A673 (cell line): ENCODE results near the gene IGLL5. TPM values are rescaled to one million over a fixed set of nuclear protein-coding genes. Genes with fewer than 3 reads are reported as not detected.
"Not testable (repeated sequence)": the region's sequence is repeated elsewhere in the genome, so short reads cannot be mapped to it uniquely, and the experiment has no call there.

Experiments used
- BruUV-seq: library from RNA; stranded (reverse); fragments of 400-500 nt; replicated peaks from 2 replicates; lab custom pipeline; 2021; lab: Mats Ljungman, UMichigan
- CTCF ChIA-PET: fragments of 300-600 bp; sonication (Branson Sonifier 250); formaldehyde crosslinking; loops from one replicate; lab custom pipeline; 2022; ENCODE audit warnings: antibody characterized with exemption; lab: Charles Lee
- POLR2A ChIA-PET: fragments of 300-600 bp; sonication (Branson Sonifier 250); formaldehyde crosslinking; loops from one replicate; lab custom pipeline; 2022; ENCODE audit warnings: antibody characterized with exemption; ENCODE audit not compliant: low non-redundant PET; lab: Charles Lee
- DNase-seq: peaks from one replicate; pipeline ENCODE4 v3.0.0-alpha.2; 2015; ENCODE audit warnings: low spot score
- H3K27ac ChIP-seq: fragments of 200-600 bp; sonication (generic); 2 replicates; pipeline ENCODE4 v1.5.1; 2016; ENCODE audit warnings: mixed run types, low read depth, mild to moderate bottlenecking, mixed read lengths, antibody characterized with exemption, low read length; ENCODE audit not compliant: poor library complexity, severe bottlenecking
- H3K27me3 ChIP-seq: fragments of 200-600 bp; sonication (generic); replicated peaks from 2 replicates; pipeline ENCODE4 v1.6.1; 2017; ENCODE audit warnings: mixed run types, low read depth, mild to moderate bottlenecking, mixed read lengths, antibody characterized with exemption, low read length; ENCODE audit not compliant: insufficient read depth, poor library complexity
- H3K36me3 ChIP-seq: fragments of 200-600 bp; sonication (generic); 2 replicates; pipeline ENCODE4 v1.6.1; 2016; ENCODE audit warnings: mixed run types, mild to moderate bottlenecking, mixed read lengths, antibody characterized with exemption, low read length; ENCODE audit not compliant: insufficient read depth, poor library complexity, severe bottlenecking
- H3K4me1 ChIP-seq: fragments of 200-600 bp; sonication (generic); 2 replicates; pipeline ENCODE4 v1.6.1; 2017; ENCODE audit warnings: mixed run types, mild to moderate bottlenecking, mixed read lengths, antibody characterized with exemption, low read length; ENCODE audit not compliant: insufficient read depth, poor library complexity, severe bottlenecking
- H3K4me3 ChIP-seq: fragments of 200-600 bp; sonication (generic); 2 replicates; pipeline ENCODE4 v1.5.1; 2016; ENCODE audit warnings: low read depth, mixed run types, mild to moderate bottlenecking, mixed read lengths, low read length; ENCODE audit not compliant: poor library complexity, severe bottlenecking
- H3K9me3 ChIP-seq: fragments of 200-600 bp; sonication (generic); 2 replicates; pipeline ENCODE4 v1.6.1; 2016; ENCODE audit warnings: mixed run types, low read depth, mild to moderate bottlenecking, mixed read lengths, antibody characterized with exemption, low read length; ENCODE audit not compliant: poor library complexity, severe bottlenecking
- EZH2 ChIP-seq: fragments of 200-600 bp; sonication (generic); IDR thresholded peaks from 2 replicates; pipeline ENCODE4 v1.6.1; 2017; ENCODE audit warnings: borderline replicate concordance, low read depth, mild to moderate bottlenecking, mixed read lengths, antibody characterized with exemption, low read length; ENCODE audit not compliant: poor library complexity, severe bottlenecking
- intact Hi-C: fragments of 100-400 bp; cut with micrococcal nuclease; formaldehyde crosslinking; loops from one replicate; pipeline ENCODE4 v1.10.0; 2022; ENCODE audit not compliant: unreplicated experiment
- total RNA-seq: library from RNA; stranded (reverse); gene quantifications from 2 replicates; pipeline ENCODE4 v1.2.3, GENCODE V29; 2021
- TF ChIP-seq, protein P1 (sequence below): fragments of 300-800, 200-600 bp; sonication (generic); conservative IDR thresholded peaks from 2 replicates; pipeline ENCODE4 v1.5.1; 2017; ENCODE audit warnings: low read depth, mild to moderate bottlenecking, antibody characterized with exemption, low read length, moderate library complexity, mixed read lengths

The IGLL5 gene
- total RNA-seq, 1 experiment from 2014 or later: not detected

- Histone ChIP-seq H3K36me3 (no peaks in the 10 kb centered on the region), H3K27me3 (peaks cover 22% of the 10 kb centered on the region), H3K27ac (no peak overlapping the region), H3K4me1 (no peaks in the 10 kb centered on the region), H3K4me3 (no peak overlapping the region), H3K9me3 (no peaks in the 10 kb centered on the region)
- intact Hi-C loops: no loop called here
- BruUV-seq: no TSS peak
- DNase-seq: no peak
- ChIA-PET CTCF (no interaction called here), POLR2A (no interaction called here)
- TF ChIP-seq EZH2: no peak
- TF ChIP-seq, protein P1, sequence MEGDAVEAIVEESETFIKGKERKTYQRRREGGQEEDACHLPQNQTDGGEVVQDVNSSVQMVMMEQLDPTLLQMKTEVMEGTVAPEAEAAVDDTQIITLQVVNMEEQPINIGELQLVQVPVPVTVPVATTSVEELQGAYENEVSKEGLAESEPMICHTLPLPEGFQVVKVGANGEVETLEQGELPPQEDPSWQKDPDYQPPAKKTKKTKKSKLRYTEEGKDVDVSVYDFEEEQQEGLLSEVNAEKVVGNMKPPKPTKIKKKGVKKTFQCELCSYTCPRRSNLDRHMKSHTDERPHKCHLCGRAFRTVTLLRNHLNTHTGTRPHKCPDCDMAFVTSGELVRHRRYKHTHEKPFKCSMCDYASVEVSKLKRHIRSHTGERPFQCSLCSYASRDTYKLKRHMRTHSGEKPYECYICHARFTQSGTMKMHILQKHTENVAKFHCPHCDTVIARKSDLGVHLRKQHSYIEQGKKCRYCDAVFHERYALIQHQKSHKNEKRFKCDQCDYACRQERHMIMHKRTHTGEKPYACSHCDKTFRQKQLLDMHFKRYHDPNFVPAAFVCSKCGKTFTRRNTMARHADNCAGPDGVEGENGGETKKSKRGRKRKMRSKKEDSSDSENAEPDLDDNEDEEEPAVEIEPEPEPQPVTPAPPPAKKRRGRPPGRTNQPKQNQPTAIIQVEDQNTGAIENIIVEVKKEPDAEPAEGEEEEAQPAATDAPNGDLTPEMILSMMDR: no peak
Measured at GRCh38 chr22:22897091-22897490, 9.5 kb downstream of the IGLL5 start.

- Histone ChIP-seq H3K27me3 (peaks cover 13% of the 10 kb centered on the region), H3K36me3 (no peaks in the 10 kb centered on the region), H3K27ac (no peak overlapping the region), H3K9me3 (no peaks in the 10 kb centered on the region), H3K4me3 (no peak overlapping the region), H3K4me1 (no peaks in the 10 kb centered on the region)
- BruUV-seq: no TSS peak
- CTCF ChIA-PET: no interaction called here
- POLR2A ChIA-PET: no interaction called here
- no peak for DNase-seq
- TF ChIP-seq EZH2: no peak
- TF ChIP-seq, protein P1: no peak
- intact Hi-C loops: no loop called here
Measured at GRCh38 chr22:22897947-22898346, 10.3 kb downstream of the IGLL5 start.

DNA sequence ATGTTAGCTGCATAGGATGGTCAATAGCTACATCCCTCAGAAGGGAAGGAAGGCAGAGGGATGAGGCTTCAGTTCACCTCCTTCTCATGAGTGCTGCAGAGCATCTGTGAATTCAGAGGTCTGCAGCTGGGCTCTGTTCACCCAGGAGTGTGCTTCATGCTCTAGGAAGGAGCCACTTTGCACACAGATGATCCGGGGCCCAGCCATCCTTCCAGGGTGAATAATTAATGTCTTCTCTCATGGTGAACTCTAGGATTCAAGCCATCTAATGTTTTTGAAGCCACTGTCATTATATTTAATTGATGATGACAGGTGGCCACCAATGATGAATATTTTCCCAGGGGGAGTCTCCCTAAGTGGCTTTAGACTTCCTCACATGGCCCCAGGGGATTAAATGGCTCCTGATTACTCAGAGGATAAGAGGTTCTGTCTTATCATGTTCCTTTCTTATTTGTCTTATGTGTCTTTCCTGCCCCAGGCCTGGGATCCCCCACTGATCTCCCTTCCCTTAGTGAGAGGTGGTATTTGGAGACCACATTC lies 10.9 kb downstream of the IGLL5 start:
- POLR2A ChIA-PET, H3K27ac ChIP-seq, BruUV-seq, H3K9me3 ChIP-seq, H3K36me3 ChIP-seq, H3K4me1 ChIP-seq, H3K27me3 ChIP-seq, H3K4me3 ChIP-seq, CTCF ChIA-PET, intact Hi-C loops: not testable (repeated sequence)
- DNase-seq: peak; percentile 13

DNA sequence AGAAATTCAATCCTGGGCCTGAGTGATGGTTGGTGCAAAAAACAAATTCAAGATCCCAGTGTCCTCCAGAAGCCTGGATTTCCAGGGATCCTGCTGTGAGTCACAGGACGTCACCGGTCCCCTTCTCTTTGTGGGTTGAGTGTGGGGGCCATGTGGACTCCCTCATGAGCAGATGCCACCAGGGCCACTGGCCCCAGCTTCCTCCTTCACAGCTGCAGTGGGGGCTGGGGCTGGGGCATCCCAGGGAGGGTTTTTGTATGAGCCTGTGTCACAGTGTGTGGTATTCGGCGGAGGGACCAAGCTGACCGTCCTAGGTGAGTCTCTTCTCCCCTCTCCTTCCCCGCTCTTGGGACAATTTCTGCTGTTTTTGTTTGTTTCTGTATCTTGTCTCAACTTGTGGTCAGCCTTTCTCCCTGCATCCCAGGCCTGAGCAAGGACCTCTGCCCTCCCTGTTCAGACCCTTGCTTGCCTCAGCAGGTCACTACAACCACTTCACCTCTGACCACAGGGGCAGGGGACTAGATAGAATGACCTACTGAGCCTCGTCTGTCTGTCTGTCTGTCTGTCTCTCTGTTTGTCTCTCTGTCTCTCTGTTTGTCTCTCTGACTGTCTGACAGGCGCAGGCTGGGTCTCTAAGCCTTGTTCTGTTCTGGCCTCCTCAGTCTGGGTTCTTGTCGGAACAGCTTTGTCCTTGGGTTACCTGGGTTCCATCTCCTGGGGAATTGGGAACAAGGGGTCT lies 11.9 kb downstream of the IGLL5 start:
- POLR2A ChIA-PET, H3K4me1 ChIP-seq, H3K36me3 ChIP-seq, H3K27ac ChIP-seq, BruUV-seq, DNase-seq, H3K9me3 ChIP-seq, H3K4me3 ChIP-seq, H3K27me3 ChIP-seq, CTCF ChIA-PET, intact Hi-C loops: not testable (repeated sequence)

GRCh38 chr22:22900527-22901205 lies 13.1 kb downstream of the IGLL5 start:
- H3K4me1 ChIP-seq, H3K27ac ChIP-seq, intact Hi-C loops, H3K27me3 ChIP-seq, H3K4me3 ChIP-seq, CTCF ChIA-PET, DNase-seq, BruUV-seq, POLR2A ChIA-PET, H3K36me3 ChIP-seq, H3K9me3 ChIP-seq: not testable (repeated sequence)
